ENCODE data around the gene MAP6D1.

- no peak for TF ChIP-seq POLR2AphosphoS5 (IDR thresholded peaks at IDR 0.05)
- TF ChIP-seq, protein P1, sequence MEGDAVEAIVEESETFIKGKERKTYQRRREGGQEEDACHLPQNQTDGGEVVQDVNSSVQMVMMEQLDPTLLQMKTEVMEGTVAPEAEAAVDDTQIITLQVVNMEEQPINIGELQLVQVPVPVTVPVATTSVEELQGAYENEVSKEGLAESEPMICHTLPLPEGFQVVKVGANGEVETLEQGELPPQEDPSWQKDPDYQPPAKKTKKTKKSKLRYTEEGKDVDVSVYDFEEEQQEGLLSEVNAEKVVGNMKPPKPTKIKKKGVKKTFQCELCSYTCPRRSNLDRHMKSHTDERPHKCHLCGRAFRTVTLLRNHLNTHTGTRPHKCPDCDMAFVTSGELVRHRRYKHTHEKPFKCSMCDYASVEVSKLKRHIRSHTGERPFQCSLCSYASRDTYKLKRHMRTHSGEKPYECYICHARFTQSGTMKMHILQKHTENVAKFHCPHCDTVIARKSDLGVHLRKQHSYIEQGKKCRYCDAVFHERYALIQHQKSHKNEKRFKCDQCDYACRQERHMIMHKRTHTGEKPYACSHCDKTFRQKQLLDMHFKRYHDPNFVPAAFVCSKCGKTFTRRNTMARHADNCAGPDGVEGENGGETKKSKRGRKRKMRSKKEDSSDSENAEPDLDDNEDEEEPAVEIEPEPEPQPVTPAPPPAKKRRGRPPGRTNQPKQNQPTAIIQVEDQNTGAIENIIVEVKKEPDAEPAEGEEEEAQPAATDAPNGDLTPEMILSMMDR (IDR thresholded peaks at IDR 0.05): no peak
Observed at GRCh38 chr3:183782576-183783276, 42.7 kb downstream of the MAP6D1 start.
